HepG2 (cell line): ENCODE data around the gene CABLES1. TPM values are rescaled to one million over a fixed set of nuclear protein-coding genes. Genes with fewer than 3 reads are reported as not detected.

Experiments used
- ATAC-seq: fragments of 200-7000 bp; cut with Tn5 transposase; 3 replicates; pipeline ENCODE4 v1.9.1; 2020; ENCODE audit warnings: mild to moderate bottlenecking, moderate library complexity
- BruUV-seq: library from RNA; stranded (reverse); fragments of 400-500 nt; replicated peaks from 2 replicates; lab custom pipeline; 2021; lab: Mats Ljungman, UMichigan
- CTCF ChIA-PET: fragments of 300-600 bp; formaldehyde crosslinking; extraction: SDS; loops from one replicate; lab custom pipeline; 2021; ENCODE audit warnings: low total read pairs, inconsistent platforms, low intra/inter-chr PET ratio; lab: Yijun Ruan, JAX
- POLR2A ChIA-PET: fragments of 350-600 bp; sonication (Branson Sonifier 250); formaldehyde crosslinking; loops from one replicate; lab custom pipeline; 2020; ENCODE audit warnings: antibody characterized with exemption, inconsistent platforms; lab: Yijun Ruan, JAX
- DNase-seq: peaks from one replicate; pipeline ENCODE4 v3.0.0-alpha.2; 2015; ENCODE audit warnings: low spot score
- FAIRE-seq: peaks from 3 replicates; lab custom pipeline; 2011; peaks lifted over from hg19 to GRCh38; lab: Jason Lieb, UNC
- H2AFZ ChIP-seq: one replicate; pipeline ENCODE4 v1.6.1; 2011; ENCODE audit warnings: low read length, inconsistent platforms
- H3K27ac ChIP-seq: fragments of 300-600 bp; 3 replicates; pipeline ENCODE4 v1.8.0; 2011; ENCODE audit warnings: mixed run types, mild to moderate bottlenecking, mixed read lengths, low read length, inconsistent platforms; ENCODE audit not compliant: insufficient read depth; ENCODE audit errors: extremely low read length
- H3K27me3 ChIP-seq, 2 experiments: fragments of 200-600 bp in 1 of 2; 2 replicates in 1 of 2; 3 replicates in 1 of 2; pipeline versions ENCODE4 v1.6.0 to v1.8.0; 2011; ENCODE audit warnings: low read length in 2 of 2, mild to moderate bottlenecking in 2 of 2, moderate library complexity in 2 of 2, inconsistent platforms in 1 of 2; ENCODE audit not compliant: insufficient read depth in 2 of 2, control insufficient read depth in 1 of 2
- H3K36me3 ChIP-seq, 2 experiments: fragments of 200-600 bp in 1 of 2; replicated peaks in 1 of 2; 2 replicates in 1 of 2; 3 replicates in 1 of 2; pipeline versions ENCODE4 v1.5.1 to v1.8.0; 2011; ENCODE audit warnings: low read length in 2 of 2, inconsistent platforms in 1 of 2; ENCODE audit not compliant: insufficient read depth in 2 of 2, control insufficient read depth in 1 of 2
- H3K4me1 ChIP-seq: 2 replicates; pipeline ENCODE4 v1.5.1; 2012; ENCODE audit warnings: low read length, inconsistent platforms; ENCODE audit not compliant: insufficient read depth
- H3K4me2 ChIP-seq: 2 replicates; pipeline ENCODE4 v1.6.0; 2011; ENCODE audit warnings: low read depth, low read length, inconsistent platforms
- H3K4me3 ChIP-seq, 3 experiments: fragments of 200-600 bp in 1 of 3; sonication (generic), shearing (Covaris generic) in 1 of 3; replicated peaks in 1 of 3; 2 replicates each; pipeline ENCODE4 v1.5.1; 2011 to 2016; ENCODE audit warnings: low read length in 3 of 3, inconsistent platforms in 2 of 3, low read depth in 2 of 3, mild to moderate bottlenecking in 2 of 3, control low read depth in 1 of 3, mixed read lengths in 1 of 3; ENCODE audit not compliant: insufficient read depth in 1 of 3
- H3K79me2 ChIP-seq: one replicate; pipeline ENCODE4 v1.6.1; 2011; ENCODE audit warnings: low read length, inconsistent platforms; ENCODE audit not compliant: insufficient read depth
- H3K9ac ChIP-seq: 2 replicates; pipeline ENCODE4 v1.6.0; 2011; ENCODE audit warnings: mild to moderate bottlenecking, low read depth, low read length, inconsistent platforms; ENCODE audit not compliant: insufficient read depth
- H3K9me3 ChIP-seq: 2 replicates; pipeline ENCODE4 v1.5.1; 2012; ENCODE audit warnings: mild to moderate bottlenecking, low read length
- H4K20me1 ChIP-seq: 2 replicates; pipeline ENCODE4 v1.6.0; 2011; ENCODE audit warnings: inconsistent platforms, mild to moderate bottlenecking, low read length, moderate library complexity; ENCODE audit not compliant: insufficient read depth
- CCAR2 ChIP-seq: fragments of 200-400 bp; formaldehyde crosslinking; optimal IDR thresholded peaks from 2 replicates; pipeline ENCODE3; 2018; ENCODE audit warnings: low read depth, mild to moderate bottlenecking, low read length, moderate library complexity
- DMAP1 ChIP-seq: IDR thresholded peaks from 2 replicates; pipeline ENCODE4 v1.6.1; 2016
- FOSL2 ChIP-seq: sonication (generic); formaldehyde crosslinking; IDR thresholded peaks from 2 replicates; pipeline ENCODE4 v1.4.0; 2020; ENCODE audit warnings: missing genetic modification reagents
- GABPA ChIP-seq, 2 experiments: IDR thresholded peaks; 2 replicates each; pipeline ENCODE4 v1.6.1; 2011 to 2016; ENCODE audit warnings: low read depth in 2 of 2, low read length in 1 of 2, missing biosample characterization in 1 of 2, missing genetic modification characterization in 1 of 2
- HNRNPLL ChIP-seq: fragments of 200-400 bp; formaldehyde crosslinking; IDR thresholded peaks from 2 replicates; pipeline ENCODE4 v1.6.1; 2017; ENCODE audit warnings: mild to moderate bottlenecking, low read depth, low read length; ENCODE audit not compliant: poor library complexity, severe bottlenecking
- JUN ChIP-seq: sonication (generic); formaldehyde crosslinking; IDR thresholded peaks from 2 replicates; pipeline ENCODE4 v1.4.0; 2020; ENCODE audit warnings: mild to moderate bottlenecking, missing genetic modification reagents
- KMT2A ChIP-seq: sonication (generic); formaldehyde crosslinking; IDR thresholded peaks from 2 replicates; pipeline ENCODE4 v1.4.0; 2020; ENCODE audit warnings: missing genetic modification reagents
- MTF2 ChIP-seq: sonication (generic); formaldehyde crosslinking; IDR thresholded peaks from 2 replicates; pipeline ENCODE4 v1.5.0; 2020; ENCODE audit warnings: missing genetic modification reagents, borderline replicate concordance
- ONECUT2 ChIP-seq: sonication (generic); formaldehyde crosslinking; IDR thresholded peaks from 2 replicates; pipeline ENCODE4 v1.4.0; 2020; ENCODE audit warnings: missing genetic modification reagents
- SNRNP70 ChIP-seq: fragments of 200-400 bp; formaldehyde crosslinking; IDR thresholded peaks from 2 replicates; pipeline ENCODE4 v1.6.1; 2017; ENCODE audit warnings: mild to moderate bottlenecking, low read depth, low read length, moderate library complexity
- TCF7 ChIP-seq: sonication (generic); IDR thresholded peaks from 2 replicates; pipeline ENCODE4 v1.6.1; 2016; ENCODE audit warnings: antibody characterized with exemption, low read depth
- YEATS4 ChIP-seq: sonication (generic); formaldehyde crosslinking; IDR thresholded peaks from 2 replicates; pipeline ENCODE4 v1.4.0; 2020; ENCODE audit warnings: missing genetic modification reagents, borderline replicate concordance
- ZNF101 ChIP-seq: sonication (generic); formaldehyde crosslinking; IDR thresholded peaks from 2 replicates; pipeline ENCODE4 v1.4.0; 2020; ENCODE audit warnings: mild to moderate bottlenecking, low read depth, missing genetic modification reagents, borderline replicate concordance
- ZNF431 ChIP-seq: sonication (generic); formaldehyde crosslinking; IDR thresholded peaks from 2 replicates; pipeline ENCODE4 v1.9.0; 2022; ENCODE audit warnings: missing genetic modification reagents, low read depth, mild to moderate bottlenecking, borderline replicate concordance
- ZNF510 ChIP-seq: sonication (generic); formaldehyde crosslinking; IDR thresholded peaks from 2 replicates; pipeline ENCODE4 v1.4.0; 2020; ENCODE audit warnings: low read depth, mild to moderate bottlenecking, missing genetic modification reagents
- ZNF556 ChIP-seq: sonication (generic); formaldehyde crosslinking; IDR thresholded peaks from 2 replicates; pipeline ENCODE4 v1.4.0; 2020; ENCODE audit warnings: mild to moderate bottlenecking, missing genetic modification reagents, borderline replicate concordance
- ZNF891 ChIP-seq: sonication (generic); formaldehyde crosslinking; IDR thresholded peaks from 2 replicates; pipeline ENCODE4 v1.5.0; 2020; ENCODE audit warnings: mild to moderate bottlenecking, missing genetic modification reagents
- WGBS: methylation state at CpG from one replicate; pipeline ENCODE4 v1.1.6; 2017; ENCODE audit warnings: low lambda C conversion rate; 5-methylcytosine and 5-hydroxymethylcytosine counted together
- in situ Hi-C: cut with HindIII; loops from 2 replicates; pipeline ENCODE4 v1.10.0; 2017; ENCODE audit warnings: low pct_unique_long_range_greater_than_20kb; ENCODE audit not compliant: extremely low pct_ligation_motif_present
- intact Hi-C: fragments of 100-400 bp; cut with micrococcal nuclease; formaldehyde crosslinking; loops from one replicate; pipeline ENCODE4 v1.10.0; 2022; ENCODE audit not compliant: unreplicated experiment
- polyA plus RNA-seq, 8 experiments: library from polyadenylated mRNA; depleted of rRNA in 3 of 8; stranded (reverse) in 7 of 8; unstranded in 1 of 8; fragments of >200 nt; fragmentation: Illumina TruSeq in 4 of 8; extraction: Trizol in 4 of 8; gene quantifications; 2 replicates each; pipeline versions ENCODE4 v1.2.1 to v1.2.3, GENCODE V29; 2011 to 2016; ENCODE audit warnings: low read depth in 4 of 8, missing spikeins in 1 of 8, mixed read lengths in 1 of 8; ENCODE audit not compliant: insufficient read depth in 1 of 8
- total RNA-seq, 5 experiments: library from RNA; depleted of rRNA; stranded (reverse); fragments of >200 nt; fragmentation: Illumina TruSeq; extraction: Trizol; gene quantifications; 2 replicates each; pipeline ENCODE4 v1.2.3, GENCODE V29; 2016; ENCODE audit warnings: low read depth in 1 of 5
- TF ChIP-seq, protein P1 (sequence below): sonication (generic); formaldehyde crosslinking; IDR thresholded peaks from 2 replicates; pipeline ENCODE4 v1.4.0; 2020; ENCODE audit warnings: missing genetic modification reagents
- TF ChIP-seq, protein P2 (sequence below): IDR thresholded peaks from 2 replicates; pipeline ENCODE4 v1.6.1; 2016; ENCODE audit warnings: missing compliant biosample characterization, missing genetic modification reagents, borderline replicate concordance
- TF ChIP-seq, protein P3 (sequence below): IDR thresholded peaks from 2 replicates; pipeline ENCODE4 v1.6.1; 2016; ENCODE audit warnings: missing compliant biosample characterization, missing genetic modification reagents, borderline replicate concordance
- TF ChIP-seq, protein P4 (sequence below): sonication (generic); formaldehyde crosslinking; IDR thresholded peaks from 2 replicates; pipeline ENCODE4 v1.5.0; 2020; ENCODE audit warnings: mild to moderate bottlenecking, low read depth, missing genetic modification reagents, borderline replicate concordance

The CABLES1 gene
- total and polyA plus RNA-seq, 2 of the 13 experiments (the other 11 are each of a cell fraction or from before 2014, with no cell fraction given) = 14.7 to 25.8 TPM

DNA sequence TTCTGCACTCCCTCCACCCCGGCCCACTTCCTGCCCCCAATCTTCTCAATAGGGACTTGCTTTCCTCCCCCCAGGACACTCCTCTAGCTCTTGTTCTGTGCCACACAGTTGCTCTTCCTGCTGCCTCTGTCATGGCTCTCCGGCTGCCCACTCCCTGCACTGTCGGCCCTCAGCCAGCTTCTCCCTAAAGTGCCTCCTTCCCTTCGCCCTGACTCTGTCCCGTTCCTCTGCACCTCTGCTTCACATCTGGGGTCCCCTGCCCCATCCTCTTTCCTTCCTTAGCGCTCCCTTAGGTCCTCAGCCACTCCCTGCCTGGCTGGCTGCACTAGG lies 132.1 kb downstream of the CABLES1 start (continued):
- TF ChIP-seq CCAR2 (no peak), YEATS4 (CRISPR knock-in tag) (no peak)

DNA sequence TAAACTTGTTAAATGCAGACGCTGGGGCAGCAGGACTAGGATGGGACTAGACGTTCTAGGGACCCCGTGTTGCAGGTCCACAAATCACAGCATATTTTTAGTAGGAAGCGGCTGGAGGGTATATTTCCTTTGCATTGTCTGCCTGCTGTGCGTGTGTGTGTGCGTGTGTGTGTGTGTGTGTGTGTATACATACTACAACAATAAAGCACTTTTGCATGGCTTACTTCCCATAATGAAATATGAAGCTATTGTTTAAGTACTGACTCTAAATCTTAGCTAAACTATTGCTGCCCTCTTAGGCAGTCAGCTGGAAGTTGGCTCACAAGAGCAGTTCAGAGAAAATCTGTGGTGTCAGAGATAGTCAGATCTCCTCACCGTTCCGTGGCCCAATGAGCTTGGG lies 133.4 kb downstream of the CABLES1 start:
- FAIRE-seq (no peak), DNase-seq (no peak), ATAC-seq (no peak)
- no peaks in the 10 kb centered on the region for H3K36me3 ChIP-seq
- H3K4me2 ChIP-seq = no peak overlapping the region
- no peaks in the 10 kb centered on the region for H3K4me1 ChIP-seq
- H4K20me1 ChIP-seq = no peaks in the 10 kb centered on the region
- in situ Hi-C loops (no loop called here), intact Hi-C loops (loop anchor here (5.0 kb wide), 1 partner anchor 386 kb away; no protein-coding TSS in a partner anchor)
- CTCF ChIA-PET = no interaction called here
- no TSS peak for BruUV-seq
- no peak overlapping the region for H3K9ac ChIP-seq
- H3K9me3 ChIP-seq = peaks cover 17% of the 10 kb centered on the region
- TF ChIP-seq HNRNPLL = no peak
- TF ChIP-seq ONECUT2 (CRISPR knock-in tag) = no peak
- no peak for TF ChIP-seq MTF2 (CRISPR knock-in tag)
- TF ChIP-seq, protein P1, sequence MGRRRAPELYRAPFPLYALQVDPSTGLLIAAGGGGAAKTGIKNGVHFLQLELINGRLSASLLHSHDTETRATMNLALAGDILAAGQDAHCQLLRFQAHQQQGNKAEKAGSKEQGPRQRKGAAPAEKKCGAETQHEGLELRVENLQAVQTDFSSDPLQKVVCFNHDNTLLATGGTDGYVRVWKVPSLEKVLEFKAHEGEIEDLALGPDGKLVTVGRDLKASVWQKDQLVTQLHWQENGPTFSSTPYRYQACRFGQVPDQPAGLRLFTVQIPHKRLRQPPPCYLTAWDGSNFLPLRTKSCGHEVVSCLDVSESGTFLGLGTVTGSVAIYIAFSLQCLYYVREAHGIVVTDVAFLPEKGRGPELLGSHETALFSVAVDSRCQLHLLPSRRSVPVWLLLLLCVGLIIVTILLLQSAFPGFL (CRISPR knock-in tag) = no peak
- no peak for TF ChIP-seq GABPA (IDR thresholded peaks at IDR 0.05; ENCODE audit: low read depth, low read length)
- no peak for TF ChIP-seq GABPA (CRISPR knock-in tag; IDR thresholded peaks at IDR 0.05; ENCODE audit: low read depth)
- no peak for TF ChIP-seq JUN (CRISPR knock-in tag)
- TF ChIP-seq, protein P2, sequence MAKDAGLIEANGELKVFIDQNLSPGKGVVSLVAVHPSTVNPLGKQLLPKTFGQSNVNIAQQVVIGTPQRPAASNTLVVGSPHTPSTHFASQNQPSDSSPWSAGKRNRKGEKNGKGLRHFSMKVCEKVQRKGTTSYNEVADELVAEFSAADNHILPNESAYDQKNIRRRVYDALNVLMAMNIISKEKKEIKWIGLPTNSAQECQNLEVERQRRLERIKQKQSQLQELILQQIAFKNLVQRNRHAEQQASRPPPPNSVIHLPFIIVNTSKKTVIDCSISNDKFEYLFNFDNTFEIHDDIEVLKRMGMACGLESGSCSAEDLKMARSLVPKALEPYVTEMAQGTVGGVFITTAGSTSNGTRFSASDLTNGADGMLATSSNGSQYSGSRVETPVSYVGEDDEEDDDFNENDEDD (CRISPR knock-in tag) = no peak
- TF ChIP-seq, protein P3, sequence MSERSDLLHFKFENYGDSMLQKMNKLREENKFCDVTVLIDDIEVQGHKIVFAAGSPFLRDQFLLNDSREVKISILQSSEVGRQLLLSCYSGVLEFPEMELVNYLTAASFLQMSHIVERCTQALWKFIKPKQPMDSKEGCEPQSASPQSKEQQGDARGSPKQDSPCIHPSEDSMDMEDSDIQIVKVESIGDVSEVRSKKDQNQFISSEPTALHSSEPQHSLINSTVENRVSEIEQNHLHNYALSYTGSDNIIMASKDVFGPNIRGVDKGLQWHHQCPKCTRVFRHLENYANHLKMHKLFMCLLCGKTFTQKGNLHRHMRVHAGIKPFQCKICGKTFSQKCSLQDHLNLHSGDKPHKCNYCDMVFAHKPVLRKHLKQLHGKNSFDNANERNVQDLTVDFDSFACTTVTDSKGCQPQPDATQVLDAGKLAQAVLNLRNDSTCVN = no peak
- no peak for TF ChIP-seq ZNF891
- TF ChIP-seq KMT2A = no peak
- no peak for TF ChIP-seq ZNF431
- no peak for TF ChIP-seq DMAP1 (CRISPR knock-in tag)
- TF ChIP-seq ZNF556 (CRISPR knock-in tag) = no peak
- TF ChIP-seq ZNF510 (CRISPR knock-in tag) = no peak
- no peak for TF ChIP-seq SNRNP70
- TF ChIP-seq, protein P4, sequence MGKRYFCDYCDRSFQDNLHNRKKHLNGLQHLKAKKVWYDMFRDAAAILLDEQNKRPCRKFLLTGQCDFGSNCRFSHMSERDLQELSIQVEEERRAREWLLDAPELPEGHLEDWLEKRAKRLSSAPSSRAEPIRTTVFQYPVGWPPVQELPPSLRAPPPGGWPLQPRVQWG (CRISPR knock-in tag) = no peak
- TF ChIP-seq ZNF101 (CRISPR knock-in tag) = no peak
- no peak for TF ChIP-seq TCF7
- no peak for TF ChIP-seq FOSL2
- H3K79me2 ChIP-seq = no peaks in the 10 kb centered on the region
- no peak overlapping the region for H2AFZ ChIP-seq
- H3K27ac ChIP-seq = no peak overlapping the region
- H3K4me3 ChIP-seq = no peak overlapping the region
- H3K27me3 ChIP-seq = no peaks in the 10 kb centered on the region
- WGBS = 96% methylated on average over 8 of the region's 8 CpGs
- POLR2A ChIA-PET = no interaction called here
